T-helper 2 cell treated with Interferon-gamma antibody and Interleukin-4, amounts not matched to agents 100 ng/mL and 5 ng/mL, for 36 hours (primary cell): ENCODE data around the gene TPRG1L. TPM values are rescaled to one million over a fixed set of nuclear protein-coding genes. Genes with fewer than 3 reads are reported as not detected.

Source experiments
- intact Hi-C: fragments of 100-400 bp; cut with micrococcal nuclease; formaldehyde crosslinking; loops from one replicate; pipeline ENCODE4 v1.15.1; 2023
- total RNA-seq: library from RNA; stranded (reverse); gene quantifications from 2 replicates; pipeline ENCODE4 v1.2.3, GENCODE V29; 2022

TPRG1L gene
- total RNA-seq, 1 donor from 2014 or later: 11.0 TPM

- intact Hi-C loops: no loop called here
Measured at GRCh38 chr1:3676581-3677470, 52.0 kb downstream of the TPRG1L start.

DNA sequence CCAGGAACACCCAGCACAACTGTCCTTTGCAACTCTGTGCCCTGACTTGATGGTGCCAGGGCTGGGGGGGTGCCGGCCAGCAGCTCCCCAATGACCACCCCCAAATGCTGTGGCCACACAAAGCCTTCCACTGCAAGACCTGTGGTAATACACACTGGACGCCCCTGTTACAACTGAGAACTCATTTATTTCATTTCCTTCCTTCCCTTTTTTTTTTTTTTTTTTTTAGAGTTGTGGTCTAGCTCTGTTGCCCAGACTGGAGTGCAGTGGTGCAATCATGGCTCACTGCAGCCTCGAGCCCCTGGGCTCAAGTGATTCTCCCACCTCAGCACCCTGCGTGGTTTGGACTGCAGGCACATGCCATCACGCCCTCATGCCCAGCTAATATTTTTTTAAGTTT, 52.7 kb downstream of the TPRG1L start:
- intact Hi-C loops: no loop called here

DNA sequence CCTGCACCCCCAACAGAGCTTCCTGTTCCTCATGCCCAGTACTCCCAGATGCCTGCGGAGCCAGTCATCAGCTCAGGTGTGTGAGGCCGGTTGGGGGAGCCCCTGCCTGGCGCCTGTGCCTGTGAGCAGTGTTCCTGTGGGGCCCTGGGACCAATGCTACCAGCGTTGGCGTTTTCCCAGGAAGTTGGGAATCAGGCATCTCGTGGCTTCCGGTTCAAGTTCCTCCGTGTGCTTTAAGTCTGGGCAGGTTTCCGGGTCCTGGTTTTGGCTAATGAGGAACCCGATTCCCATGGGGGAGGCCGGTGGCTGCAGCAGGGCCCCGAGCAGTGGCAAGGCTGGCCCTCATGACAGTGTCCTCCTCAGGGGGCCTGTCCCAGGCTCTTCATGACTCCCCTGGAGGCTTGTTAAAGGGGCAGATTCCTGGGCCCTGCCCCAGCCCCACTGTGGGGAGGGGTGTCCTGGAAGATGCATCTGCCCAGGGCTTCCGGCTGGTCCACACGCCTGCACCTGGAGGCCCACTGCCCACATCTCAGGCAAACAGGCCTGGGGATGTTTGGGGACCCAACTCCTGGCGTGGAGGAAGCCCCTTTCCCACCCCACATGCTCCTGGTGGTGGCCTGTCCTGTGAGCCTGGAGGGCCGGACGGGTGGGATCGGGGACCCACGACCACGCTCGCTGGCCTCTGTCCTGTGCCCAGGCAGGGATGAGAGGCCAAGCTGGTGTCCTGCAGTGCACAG, 53.7 kb downstream of the TPRG1L start:
- intact Hi-C loops: no loop called here

- intact Hi-C loops: no loop called here
Measured at GRCh38 chr1:3679098-3679555, 54.3 kb downstream of the TPRG1L start.

Other genes with a start within 250 kb of the TPRG1L start
- not detected in 2 replicates for gene ARHGEF16, start 170.3 kb upstream of the TPRG1L start, total RNA-seq
- gene MEGF6, start 13.5 kb upstream of the TPRG1L start, total RNA-seq: 10.0 and 11.3 TPM in 2 replicates
- 33.2 and 38.6 TPM in 2 replicates for gene WRAP73, start 25.1 kb downstream of the TPRG1L start, total RNA-seq
- 2.6 and 2.7 TPM in 2 replicates for gene TP73, start 27.5 kb downstream of the TPRG1L start, total RNA-seq
- not detected in 2 replicates for gene CCDC27, start 127.4 kb downstream of the TPRG1L start, total RNA-seq
- gene SMIM1, start 147.7 kb downstream of the TPRG1L start, total RNA-seq: not detected in 2 replicates
- gene LRRC47, start 171.5 kb downstream of the TPRG1L start, total RNA-seq: 34.8 and 40.4 TPM in 2 replicates
- 43.0 and 44.7 TPM in 2 replicates for gene CEP104, start 232.2 kb downstream of the TPRG1L start, total RNA-seq
- 11.2 and 12.7 TPM in 2 replicates for gene DFFB, start 232.5 kb downstream of the TPRG1L start, total RNA-seq